ENCODE measurements around the gene TGFBR3.

- no peak for TF ChIP-seq CTCF (IDR thresholded peaks at IDR 0.05; ENCODE audit: insufficient read depth, low read depth, low read length)
- TF ChIP-seq EZH2 (IDR thresholded peaks at IDR 0.05; ENCODE audit: insufficient read depth, low read length): no peak
These were observed 120.0 kb downstream of the TGFBR3 start for GRCh38 chr1:91765880-91766443.

All from astrocyte (in vitro differentiated cells and primary cell).